ENCODE results near the gene CCDC177.

Gene CCDC177

DNA sequence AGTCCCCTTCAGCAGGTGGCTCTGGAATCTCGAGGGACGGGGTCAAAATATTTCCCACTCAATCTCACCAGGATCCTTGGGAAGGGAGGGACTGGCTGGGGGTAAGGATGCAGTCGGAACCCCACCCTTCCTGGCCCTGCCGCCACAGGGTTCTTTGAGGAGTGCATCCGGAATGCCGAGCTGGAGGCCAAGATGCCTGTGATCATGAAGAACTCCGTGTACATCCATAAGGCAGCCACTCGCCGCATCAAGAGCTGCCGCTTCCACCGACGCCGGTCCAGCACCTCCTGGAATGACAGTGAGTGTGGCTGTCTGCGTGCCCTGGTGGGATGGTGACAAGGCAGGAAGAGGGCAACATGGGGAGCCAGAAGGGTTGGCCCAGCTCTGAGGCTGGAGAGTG is 47.0 kb downstream of the CCDC177 start:
- no peak for DNase-seq

DNA sequence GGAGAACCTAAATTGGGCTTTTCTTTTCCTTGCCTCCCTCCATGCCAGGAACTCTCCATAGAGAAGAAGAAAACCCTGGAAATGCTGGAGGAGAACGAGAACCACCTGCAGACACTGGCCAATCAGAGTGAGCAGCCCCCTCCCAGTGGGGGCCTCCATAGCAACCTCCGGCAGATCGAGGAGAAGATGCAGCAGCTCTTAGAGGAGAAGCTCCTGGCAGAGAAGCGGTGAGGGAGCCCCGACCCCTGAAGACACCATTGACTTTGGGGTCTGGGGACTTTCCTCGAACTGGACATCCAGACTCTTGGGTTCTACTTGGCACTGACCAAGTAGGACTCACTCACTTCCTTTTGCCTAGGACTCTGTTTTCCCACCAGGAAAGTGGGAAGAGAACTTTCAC is 48.8 kb downstream of the CCDC177 start:
- DNase-seq = no peak

DNA sequence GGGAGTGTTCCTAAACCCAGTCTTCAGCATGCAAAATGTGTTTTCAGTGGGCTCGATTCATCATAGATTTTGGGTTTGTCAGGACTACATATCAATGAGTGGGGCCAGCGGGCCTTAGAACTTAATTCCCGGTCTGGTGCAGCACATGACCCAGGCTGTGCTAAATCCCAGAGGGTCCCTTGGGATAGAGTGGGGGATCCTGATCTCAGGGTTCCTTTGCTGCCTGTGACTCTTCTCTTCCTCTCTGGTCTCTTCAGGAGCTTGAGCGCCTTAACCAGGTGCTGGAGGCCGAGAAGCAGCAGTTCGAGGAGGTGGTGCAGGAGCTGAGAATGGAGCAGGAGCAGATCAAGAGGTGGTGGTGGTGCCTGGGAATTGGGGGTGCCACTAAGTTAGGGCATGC is 52.6 kb downstream of the CCDC177 start:
- DNase-seq = no peak

Measured in AML-193 (cell line).